Fibroblast of lung (primary cell): ENCODE measurements around the gene PHF20. TPM values are rescaled to one million over a fixed set of nuclear protein-coding genes. Genes with fewer than 3 reads are reported as not detected.
"Not testable (repeated sequence)": the region's sequence is repeated elsewhere in the genome, so short reads cannot be mapped to it uniquely, and the experiment has no call there.

Experiments used
- DNase-seq, 2 donors: peaks; one replicate each; pipeline versions ENCODE4 v3.0.0 to v3.0.0-alpha.2; 2010; ENCODE audit warnings: low read depth in 2 of 2
- H2AFZ ChIP-seq: 2 replicates; pipeline ENCODE4 v1.5.1; 2012; ENCODE audit warnings: low read length, control low read depth, inconsistent platforms
- H3K27ac ChIP-seq: 2 replicates; pipeline ENCODE4 v1.5.1; 2011; ENCODE audit warnings: low read length, control low read depth; ENCODE audit not compliant: insufficient read depth
- H3K27me3 ChIP-seq: 2 replicates; pipeline ENCODE4 v1.5.1; 2011; ENCODE audit warnings: mild to moderate bottlenecking, low read length; ENCODE audit not compliant: control insufficient read depth, insufficient read depth
- H3K36me3 ChIP-seq: 2 replicates; pipeline ENCODE4 v1.5.1; 2011; ENCODE audit warnings: low read length; ENCODE audit not compliant: control insufficient read depth, insufficient read depth
- H3K4me1 ChIP-seq: 2 replicates; pipeline ENCODE4 v1.5.1; 2011; ENCODE audit warnings: low read length; ENCODE audit not compliant: control insufficient read depth, insufficient read depth; ENCODE audit errors: extremely low read depth
- H3K4me2 ChIP-seq: 2 replicates; pipeline ENCODE4 v1.5.1; 2011; ENCODE audit warnings: low read length, control low read depth; ENCODE audit not compliant: insufficient read depth; ENCODE audit errors: extremely low read depth
- H3K4me3 ChIP-seq, 4 experiments: fragments of 200-600 bp in 1 of 4; sonication (generic) in 1 of 4; replicated peaks in 1 of 4; 2 replicates each; pipeline ENCODE4 v1.5.1; 2011 to 2016; ENCODE audit warnings: low read length in 4 of 4, low read depth in 3 of 4, mild to moderate bottlenecking in 3 of 4, control low read depth in 2 of 4, inconsistent platforms in 1 of 4, mixed read lengths in 1 of 4; ENCODE audit not compliant: insufficient read depth in 1 of 4; ENCODE audit errors: control extremely low read depth in 1 of 4
- H3K79me2 ChIP-seq: 2 replicates; pipeline ENCODE4 v1.5.1; 2012; ENCODE audit warnings: mild to moderate bottlenecking, low read length, inconsistent platforms; ENCODE audit not compliant: control insufficient read depth, insufficient read depth
- H3K9ac ChIP-seq: 2 replicates; pipeline ENCODE4 v1.5.1; 2011; ENCODE audit warnings: mild to moderate bottlenecking, low read length, control low read depth; ENCODE audit not compliant: insufficient read depth
- H3K9me3 ChIP-seq: 2 replicates; pipeline ENCODE4 v1.5.1; 2012; ENCODE audit warnings: low read depth, low read length; ENCODE audit not compliant: control insufficient read depth, insufficient read depth
- H4K20me1 ChIP-seq: 2 replicates; pipeline ENCODE4 v1.5.1; 2011; ENCODE audit warnings: low read length; ENCODE audit not compliant: control insufficient read depth, insufficient read depth; ENCODE audit errors: extremely low read depth
- CTCF ChIP-seq, 2 donors: IDR thresholded peaks in 1 of 2; conservative IDR thresholded peaks in 1 of 2; 1 replicate in 1 of 2; 2 replicates in 1 of 2; pipeline ENCODE4 v1.5.1; 2011 to 2012; ENCODE audit warnings: low read length in 2 of 2, control low read depth in 1 of 2, inconsistent platforms in 1 of 2, low read depth in 1 of 2, mild to moderate bottlenecking in 1 of 2
- EZH2 ChIP-seq: IDR thresholded peaks from 2 replicates; pipeline ENCODE4 v1.5.1; 2012; ENCODE audit warnings: low read length, control low read depth, mild to moderate bottlenecking; ENCODE audit errors: missing control alignments
- polyA plus RNA-seq, 2 donors: library from polyadenylated mRNA; depleted of rRNA in 1 of 2; stranded (reverse) in 1 of 2; unstranded in 1 of 2; fragments of >200 nt; gene quantifications; 2 replicates each; pipeline ENCODE4 v1.2.1, GENCODE V29; 2011 to 2012; ENCODE audit warnings: missing spikeins in 1 of 2
- total RNA-seq: library from RNA; depleted of rRNA; stranded (reverse); fragments of >200 nt; gene quantifications from 2 replicates; pipeline ENCODE4 v1.2.1, GENCODE V29; 2014

Gene PHF20
- total and polyA plus RNA-seq, 2 donors (not counting 1 experiment from before 2014, with no cell fraction given) = 31.4 to 40.1 TPM

GRCh38 chr20:35891375-35891774 lies 119.6 kb downstream of the PHF20 start:
- Histone ChIP-seq H3K4me2 (no peak overlapping the region), H4K20me1 (no peaks in the 10 kb centered on the region), H3K27me3 (no peaks in the 10 kb centered on the region), H3K9ac (no peak overlapping the region), H3K4me3 (no peak overlapping the region), H3K4me1 (peaks cover 5% of the 10 kb centered on the region), H2AFZ (no peak overlapping the region), H3K9me3 (no peaks in the 10 kb centered on the region), H3K27ac (no peak overlapping the region), H3K79me2 (peaks cover 4% of the 10 kb centered on the region), H3K36me3 (peaks cover 4% of the 10 kb centered on the region)
- TF ChIP-seq CTCF (conservative IDR thresholded peaks at IDR 0.05 in 1 of 2, IDR thresholded peaks at IDR 0.05 in 1 of 2; ENCODE audit: low read depth in 1 of 2, low read length in 2 of 2) (no peak), EZH2 (no peak)
- peak in 1 of 2 donors; percentile 60 for DNase-seq

GRCh38 chr20:35892871-35893270 lies 121.1 kb downstream of the PHF20 start:
- Histone ChIP-seq H3K36me3 (no peaks in the 10 kb centered on the region), H3K27me3 (no peaks in the 10 kb centered on the region), H3K4me3 (no peak overlapping the region), H3K9ac (no peak overlapping the region), H3K79me2 (no peaks in the 10 kb centered on the region), H3K4me2 (no peak overlapping the region), H3K9me3 (no peaks in the 10 kb centered on the region), H3K4me1 (no peaks in the 10 kb centered on the region), H3K27ac (no peak overlapping the region), H4K20me1 (no peaks in the 10 kb centered on the region), H2AFZ (no peak overlapping the region)
- DNase-seq = no peak
- TF ChIP-seq CTCF (conservative IDR thresholded peaks at IDR 0.05 in 1 of 2, IDR thresholded peaks at IDR 0.05 in 1 of 2; ENCODE audit: low read depth in 1 of 2, low read length in 2 of 2) (no peak), EZH2 (no peak)

GRCh38 chr20:35893942-35894341 lies 122.1 kb downstream of the PHF20 start:
- no peak overlapping the region for H3K4me2 ChIP-seq

GRCh38 chr20:35895516-35895915 lies 123.7 kb downstream of the PHF20 start:
- H3K4me2 ChIP-seq, H4K20me1 ChIP-seq, H3K27ac ChIP-seq, H3K36me3 ChIP-seq, DNase-seq, H2AFZ ChIP-seq, H3K79me2 ChIP-seq, H3K9me3 ChIP-seq, H3K27me3 ChIP-seq, H3K9ac ChIP-seq, H3K4me3 ChIP-seq, H3K4me1 ChIP-seq: not testable (repeated sequence)

More at GRCh38 chr20:35893942-35894341, 122.1 kb downstream of the PHF20 start:
- Histone ChIP-seq H4K20me1 (no peaks in the 10 kb centered on the region), H3K9me3 (no peaks in the 10 kb centered on the region), H3K4me1 (no peaks in the 10 kb centered on the region), H3K27ac (no peak overlapping the region), H3K36me3 (no peaks in the 10 kb centered on the region), H2AFZ (no peak overlapping the region), H3K79me2 (no peaks in the 10 kb centered on the region), H3K27me3 (no peaks in the 10 kb centered on the region), H3K9ac (no peak overlapping the region), H3K4me3 (no peak overlapping the region)
- TF ChIP-seq CTCF (conservative IDR thresholded peaks at IDR 0.05 in 1 of 2, IDR thresholded peaks at IDR 0.05 in 1 of 2; ENCODE audit: low read depth in 1 of 2, low read length in 2 of 2) = no peak
- no peak for TF ChIP-seq EZH2
- DNase-seq = no peak
